ENCODE results near the gene UNK. TPM values are rescaled to one million over a fixed set of nuclear protein-coding genes. Genes with fewer than 3 reads are reported as not detected.

UNK gene
- total and polyA plus RNA-seq, 2 of the 13 experiments (the other 11 are each of a cell fraction or from before 2014, with no cell fraction given) = 31.6 to 33.0 TPM

GRCh38 chr17:75872434-75873351, 88.1 kb downstream of the UNK start (continued):
- peak; percentile 59; the same call in 1 of the 2 replicates for TF ChIP-seq ZNF460 (CRISPR knock-in tag; IDR thresholded peaks at IDR 0.05; ENCODE audit: borderline replicate concordance)
- no peak for TF ChIP-seq CAMTA2 (CRISPR knock-in tag; IDR thresholded peaks at IDR 0.05; ENCODE audit: borderline replicate concordance)
- TF ChIP-seq SMARCE1 (IDR thresholded peaks at IDR 0.05; ENCODE audit: borderline replicate concordance) = no peak
- peak; percentile 82; the same call in 1 of the 2 replicates for TF ChIP-seq KDM3A (CRISPR knock-in tag; IDR thresholded peaks at IDR 0.05; ENCODE audit: low read depth)
- peak; percentile 93; the same call in 1 of the 2 replicates for TF ChIP-seq ZNF619 (CRISPR knock-in tag; IDR thresholded peaks at IDR 0.05)
- TF ChIP-seq SOX13 (IDR thresholded peaks at IDR 0.05) = no peak; the same call in none of the 2 replicates
- TF ChIP-seq SOX13 (CRISPR knock-in tag; conservative IDR thresholded peaks at IDR 0.05 in 1 of 2, IDR thresholded peaks at IDR 0.05 in 1 of 2) = peak in 1 of 2 experiments; percentile 94; a peak in 2 of 4 replicates
- TF ChIP-seq ZNF678 (CRISPR knock-in tag; IDR thresholded peaks at IDR 0.05) = no peak
- 0 out of 2 replicates have a peak, but pooled peaks have one; percentile 38 for TF ChIP-seq ZBTB8A (CRISPR knock-in tag; IDR thresholded peaks at IDR 0.05; ENCODE audit: borderline replicate concordance, low read depth)
- peak; percentile 78 for TF ChIP-seq ZHX1 (CRISPR knock-in tag; IDR thresholded peaks at IDR 0.05; ENCODE audit: low read depth)
- TF ChIP-seq ZZZ3 (CRISPR knock-in tag; IDR thresholded peaks at IDR 0.05; ENCODE audit: borderline replicate concordance) = no peak
- TF ChIP-seq ZNF552 (CRISPR knock-in tag; IDR thresholded peaks at IDR 0.05; ENCODE audit: borderline replicate concordance) = peak; percentile 80; the same call in 1 of the 2 replicates
- peak; percentile 85; the same call in 1 of the 2 replicates for TF ChIP-seq MED13 (CRISPR knock-in tag; IDR thresholded peaks at IDR 0.05)
- TF ChIP-seq IRF2 (CRISPR knock-in tag; IDR thresholded peaks at IDR 0.05) = peak; percentile 91
- TF ChIP-seq POGK (CRISPR knock-in tag; conservative IDR thresholded peaks at IDR 0.05) = peak; percentile 79; the same call in 1 of the 2 replicates
- peak; percentile 51; the same call in 1 of the 2 replicates for TF ChIP-seq MAF1 (CRISPR knock-in tag; IDR thresholded peaks at IDR 0.05; ENCODE audit: borderline replicate concordance)
- TF ChIP-seq ZSCAN21 (CRISPR knock-in tag; IDR thresholded peaks at IDR 0.05; ENCODE audit: borderline replicate concordance) = peak; percentile 86; the same call in 1 of the 2 replicates
- TF ChIP-seq ZNF138 (CRISPR knock-in tag; IDR thresholded peaks at IDR 0.05; ENCODE audit: low read depth) = peak; percentile 76; the same call in 1 of the 2 replicates
- TF ChIP-seq ASH2L (IDR thresholded peaks at IDR 0.05; ENCODE audit: insufficient read length, low read depth, low read length) = peak; percentile 60
- no peak for TF ChIP-seq ATF1 (CRISPR knock-in tag; IDR thresholded peaks at IDR 0.05)
- peak; percentile 63; the same call in 1 of the 2 replicates for TF ChIP-seq PHF8 (CRISPR knock-in tag; IDR thresholded peaks at IDR 0.05)
- peak; percentile 93; the same call in 1 of the 2 replicates for TF ChIP-seq ZNF709 (CRISPR knock-in tag; IDR thresholded peaks at IDR 0.05)
- peak; percentile 81; the same call in 1 of the 2 replicates for TF ChIP-seq SNAPC5 (CRISPR knock-in tag; IDR thresholded peaks at IDR 0.05; ENCODE audit: borderline replicate concordance)

Data from HepG2 (cell line).